GM21515 (cell line): ENCODE measurements around the gene DEFB124.
"Not testable (repeated sequence)": the region's sequence is repeated elsewhere in the genome, so short reads cannot be mapped to it uniquely, and the experiment has no call there.

ENCODE experiments used
- ATAC-seq: cut with Tn5 transposase; IDR thresholded peaks from one replicate; pipeline ENCODE4 v1.9.1; 2021; ENCODE audit not compliant: unreplicated experiment

The DEFB124 gene

GRCh38 chr20:31474758-31475427 is at the start of gene DEFB124, which contains the start of gene REM1:
Gene DEFB124 (minus strand): TSS chr20:31475127. CDS start chr20:31473013, 2,114 bp downstream.
Gene REM1 (plus strand): TSS chr20:31475288. CDS start chr20:31476446, 1,158 bp downstream.
- no peak for ATAC-seq

- ATAC-seq, result no peak
These were observed 48.7 kb upstream of the DEFB124 start for GRCh38 chr20:31523361-31524283.

- no peak for ATAC-seq
These were observed 47.8 kb upstream of the DEFB124 start for GRCh38 chr20:31522731-31523130.

- not testable (repeated sequence) for ATAC-seq
These were observed 46.3 kb upstream of the DEFB124 start for GRCh38 chr20:31521267-31521666.

- no peak for ATAC-seq
These were observed 42.4 kb upstream of the DEFB124 start for GRCh38 chr20:31517373-31517772.

GRCh38 chr20:31516651-31517050 is 41.7 kb upstream of the DEFB124 start:
- ATAC-seq, result no peak

- ATAC-seq, result no peak
These were observed 41.2 kb upstream of the DEFB124 start for GRCh38 chr20:31516166-31516565.

- no peak for ATAC-seq
These were observed 40.8 kb upstream of the DEFB124 start for GRCh38 chr20:31515775-31516107.

GRCh38 chr20:31515072-31515774 is 40.3 kb upstream of the DEFB124 start:
- ATAC-seq, result peak; percentile 4

GRCh38 chr20:31514154-31515071 is 39.5 kb upstream of the DEFB124 start, which contains the start of gene HM13:
Gene HM13 (plus strand): TSS chr20:31514442. CDS start chr20:31514552, 110 bp downstream.
- ATAC-seq, result peak; percentile 80

GRCh38 chr20:31508517-31509244 is 33.8 kb upstream of the DEFB124 start:
- no peak for ATAC-seq

- no peak for ATAC-seq
These were observed 31.0 kb upstream of the DEFB124 start for GRCh38 chr20:31505903-31506302.

GRCh38 chr20:31502884-31503673 is 28.2 kb upstream of the DEFB124 start:
- peak; percentile 96 for ATAC-seq

GRCh38 chr20:31500527-31500926 is 25.6 kb upstream of the DEFB124 start:
- ATAC-seq, result no peak

- no peak for ATAC-seq
These were observed 23.1 kb upstream of the DEFB124 start for GRCh38 chr20:31497838-31498540.

GRCh38 chr20:31496761-31497295 is 21.9 kb upstream of the DEFB124 start:
- no peak for ATAC-seq

- no peak for ATAC-seq
These were observed 19.2 kb upstream of the DEFB124 start for GRCh38 chr20:31494131-31494530.

GRCh38 chr20:31490752-31491151 is 15.8 kb upstream of the DEFB124 start:
- ATAC-seq, result no peak
